CD8-positive, alpha-beta memory T cell (primary cell): ENCODE results near the gene MYO18B. TPM values are rescaled to one million over a fixed set of nuclear protein-coding genes. Genes with fewer than 3 reads are reported as not detected.

Source experiments
- CTCF ChIA-PET: fragments of 350-600 bp; sonication (Branson Sonifier 250); formaldehyde crosslinking; loops from one replicate; lab custom pipeline; 2021; ENCODE audit warnings: antibody characterized with exemption; lab: Charles Lee
- POLR2A ChIA-PET: fragments of 350-600 bp; sonication (Branson Sonifier 250); formaldehyde crosslinking; loops from one replicate; lab custom pipeline; 2021; ENCODE audit warnings: antibody characterized with exemption; lab: Charles Lee
- DNase-seq, 5 donors: peaks; one replicate each; pipeline versions ENCODE4 v3.0.0 to v3.0.0-alpha.2; 2020 to 2022; ENCODE audit warnings: mixed read lengths in 1 of 5
- H3K27ac ChIP-seq: one replicate; pipeline ENCODE4 v1.7.0; 2013; ENCODE audit warnings: low read depth, mild to moderate bottlenecking, low read length, moderate library complexity
- H3K27me3 ChIP-seq: 2 replicates; pipeline ENCODE4 v1.7.0; 2013; ENCODE audit warnings: low read length, mild to moderate bottlenecking; ENCODE audit not compliant: insufficient read depth, poor library complexity, severe bottlenecking
- H3K36me3 ChIP-seq: 2 replicates; pipeline ENCODE4 v1.7.0; 2013; ENCODE audit warnings: mild to moderate bottlenecking, low read length, moderate library complexity; ENCODE audit not compliant: insufficient read depth
- H3K4me1 ChIP-seq: 2 replicates; pipeline ENCODE4 v1.7.0; 2013; ENCODE audit warnings: mild to moderate bottlenecking, low read length, moderate library complexity; ENCODE audit not compliant: insufficient read depth
- H3K4me3 ChIP-seq: 2 replicates; pipeline ENCODE4 v1.7.0; 2013; ENCODE audit warnings: mild to moderate bottlenecking, low read length
- H3K9me3 ChIP-seq: 2 replicates; pipeline ENCODE4 v1.7.0; 2013; ENCODE audit warnings: mild to moderate bottlenecking, low read length
- H3K27ac Mint-ChIP-seq, 8 donors: one replicate each; pipeline ENCODE4 v1.8.0; 2020 to 2021; ENCODE audit warnings: mixed read lengths in 8 of 8, mild to moderate bottlenecking in 6 of 8, inconsistent platforms in 3 of 8, moderate library complexity in 3 of 8
- H3K27me3 Mint-ChIP-seq, 2 donors: one replicate each; pipeline ENCODE4 v1.8.0; 2020 to 2021; ENCODE audit warnings: mixed read lengths in 2 of 2, mild to moderate bottlenecking in 1 of 2, moderate library complexity in 1 of 2
- H3K36me3 Mint-ChIP-seq, 3 donors: one replicate each; pipeline ENCODE4 v1.8.0; 2020 to 2021; ENCODE audit warnings: mixed read lengths in 3 of 3, inconsistent platforms in 1 of 3, mild to moderate bottlenecking in 1 of 3
- H3K4me1 Mint-ChIP-seq, 3 donors: one replicate each; pipeline ENCODE4 v1.8.0; 2020 to 2021; ENCODE audit warnings: mixed read lengths in 3 of 3, inconsistent platforms in 1 of 3, mild to moderate bottlenecking in 1 of 3
- H3K4me3 Mint-ChIP-seq, 7 donors: one replicate each; pipeline ENCODE4 v1.8.0; 2020 to 2021; ENCODE audit warnings: mixed read lengths in 7 of 7, mild to moderate bottlenecking in 6 of 7, moderate library complexity in 4 of 7, inconsistent platforms in 2 of 7
- H3K9me3 Mint-ChIP-seq, 5 donors: one replicate each; pipeline ENCODE4 v1.8.0; 2020 to 2022; ENCODE audit warnings: mixed read lengths in 5 of 5, mild to moderate bottlenecking in 3 of 5, moderate library complexity in 2 of 5, inconsistent platforms in 1 of 5
- polyA plus RNA-seq: library from polyadenylated mRNA; unstranded; fragments of 300-500 nt; fragmentation: Illumina TruSeq; gene quantifications from one replicate; pipeline ENCODE4 v1.2.3, GENCODE V29; 2021
- total RNA-seq, 2 experiments: library from RNA; stranded (reverse); gene quantifications; one replicate each; pipeline ENCODE4 v1.2.3, GENCODE V29; 2021

Gene MYO18B
- total RNA-seq (under 1 TPM; 0.59 to 0.84 TPM), polyA plus RNA-seq (0.06 TPM)

- CTCF ChIA-PET = no interaction called here
- POLR2A ChIA-PET = no interaction called here
- H3K9me3 Mint-ChIP-seq = peaks cover 0 to 2% (median 0%) of the 10 kb centered on the region in 5 donors
- H3K36me3 Mint-ChIP-seq = no peaks in the 10 kb centered on the region
- no peak for DNase-seq
- no peak within 1 kb of the TSS for H3K4me3 ChIP-seq
- no peaks in the 10 kb centered on the region for H3K4me1 Mint-ChIP-seq
- no peaks in the 10 kb centered on the region for H3K4me1 ChIP-seq
- peak within 1 kb of the TSS; percentile 59 for H3K27ac ChIP-seq
- peaks cover 0 to 18% of the 10 kb centered on the region in 2 donors for H3K27me3 Mint-ChIP-seq
- H3K36me3 ChIP-seq = no peaks in the 10 kb centered on the region
- peak within 1 kb of the TSS in 2 of 7 donors; percentile 24 to 48 for H3K4me3 Mint-ChIP-seq
- peak within 1 kb of the TSS in 1 of 8 donors; percentile 6 for H3K27ac Mint-ChIP-seq
- H3K9me3 ChIP-seq = no peaks in the 10 kb centered on the region
- no peaks in the 10 kb centered on the region for H3K27me3 ChIP-seq
These were observed at the start of gene MYO18B for GRCh38 chr22:25741692-25742626. TSS of gene MYO18B (plus strand) at chr22:25742188. CDS start at chr22:25761093, 18,905 bp downstream.

- H3K4me1 Mint-ChIP-seq = no peaks in the 10 kb centered on the region
- no peaks in the 10 kb centered on the region for H3K9me3 ChIP-seq
These were observed 49.4 kb upstream of the MYO18B start for GRCh38 chr22:25692397-25693267.

GRCh38 chr22:25693268-25693565, 48.8 kb upstream of the MYO18B start:
- Mint-ChIP-seq H3K36me3 (peaks cover 0 to 7% (median 4%) of the 10 kb centered on the region in 3 donors), H3K4me1 (no peaks in the 10 kb centered on the region), H3K9me3 (no peaks in the 10 kb centered on the region), H3K27ac (no peak overlapping the region), H3K4me3 (no peak overlapping the region), H3K27me3 (no peaks in the 10 kb centered on the region)
- Histone ChIP-seq H3K27ac (no peak overlapping the region), H3K9me3 (no peaks in the 10 kb centered on the region), H3K36me3 (no peaks in the 10 kb centered on the region), H3K27me3 (no peaks in the 10 kb centered on the region), H3K4me3 (no peak overlapping the region), H3K4me1 (no peaks in the 10 kb centered on the region)
- ChIA-PET CTCF (no interaction called here), POLR2A (no interaction called here)
- no peak for DNase-seq

More at GRCh38 chr22:25692397-25693267, 49.4 kb upstream of the MYO18B start:
- H3K9me3 Mint-ChIP-seq = no peaks in the 10 kb centered on the region
- no peaks in the 10 kb centered on the region for H3K4me1 ChIP-seq
- no peak overlapping the region for H3K27ac ChIP-seq
- H3K36me3 ChIP-seq = no peaks in the 10 kb centered on the region
- no peak overlapping the region for H3K4me3 Mint-ChIP-seq
- H3K27me3 Mint-ChIP-seq = no peaks in the 10 kb centered on the region
- DNase-seq = no peak
- ChIA-PET CTCF (no interaction called here), POLR2A (no interaction called here)
- peaks cover 0 to 7% (median 4%) of the 10 kb centered on the region in 3 donors for H3K36me3 Mint-ChIP-seq
- no peak overlapping the region for H3K27ac Mint-ChIP-seq
- no peak overlapping the region for H3K4me3 ChIP-seq
- H3K27me3 ChIP-seq = no peaks in the 10 kb centered on the region

GRCh38 chr22:25694196-25694907, 47.6 kb upstream of the MYO18B start:
- Mint-ChIP-seq H3K27ac (no peak overlapping the region), H3K9me3 (no peaks in the 10 kb centered on the region), H3K4me1 (no peaks in the 10 kb centered on the region), H3K36me3 (peaks cover 0 to 7% (median 4%) of the 10 kb centered on the region in 3 donors), H3K4me3 (no peak overlapping the region), H3K27me3 (no peaks in the 10 kb centered on the region)
- ChIA-PET CTCF (no interaction called here), POLR2A (no interaction called here)
- H3K4me3 ChIP-seq = no peak overlapping the region
- no peaks in the 10 kb centered on the region for H3K36me3 ChIP-seq
- no peak for DNase-seq
- H3K9me3 ChIP-seq = no peaks in the 10 kb centered on the region
- no peaks in the 10 kb centered on the region for H3K27me3 ChIP-seq
- H3K27ac ChIP-seq = no peak overlapping the region
- H3K4me1 ChIP-seq = no peaks in the 10 kb centered on the region

GRCh38 chr22:25695146-25695545, 46.8 kb upstream of the MYO18B start:
- H3K27me3 Mint-ChIP-seq = no peaks in the 10 kb centered on the region
- Histone ChIP-seq H3K27me3 (no peaks in the 10 kb centered on the region), H3K27ac (no peak overlapping the region), H3K9me3 (no peaks in the 10 kb centered on the region), H3K36me3 (no peaks in the 10 kb centered on the region), H3K4me3 (no peak overlapping the region), H3K4me1 (no peaks in the 10 kb centered on the region)
- H3K27ac Mint-ChIP-seq = no peak overlapping the region
- no peaks in the 10 kb centered on the region for H3K4me1 Mint-ChIP-seq
- no peak overlapping the region for H3K4me3 Mint-ChIP-seq
- DNase-seq = no peak
- ChIA-PET POLR2A (no interaction called here), CTCF (no interaction called here)
- H3K36me3 Mint-ChIP-seq = peaks cover 0 to 7% (median 2%) of the 10 kb centered on the region in 3 donors
- no peaks in the 10 kb centered on the region for H3K9me3 Mint-ChIP-seq

GRCh38 chr22:25696763-25697162, 45.2 kb upstream of the MYO18B start:
- no peak for DNase-seq
- H3K27me3 Mint-ChIP-seq = no peaks in the 10 kb centered on the region
- H3K36me3 ChIP-seq = no peaks in the 10 kb centered on the region
- H3K4me3 Mint-ChIP-seq = no peak overlapping the region
- peak overlapping the region in 1 of 8 donors; percentile 79 for H3K27ac Mint-ChIP-seq
- no peak overlapping the region for H3K27ac ChIP-seq
- H3K4me3 ChIP-seq = no peak overlapping the region
- ChIA-PET CTCF (no interaction called here), POLR2A (no interaction called here)
- H3K4me1 ChIP-seq = no peaks in the 10 kb centered on the region
- no peaks in the 10 kb centered on the region for H3K27me3 ChIP-seq
- peaks cover 0 to 3% (median 2%) of the 10 kb centered on the region in 3 donors for H3K36me3 Mint-ChIP-seq
- no peaks in the 10 kb centered on the region for H3K9me3 Mint-ChIP-seq
- H3K9me3 ChIP-seq = no peaks in the 10 kb centered on the region
- no peaks in the 10 kb centered on the region for H3K4me1 Mint-ChIP-seq

- H3K4me1 Mint-ChIP-seq = no peaks in the 10 kb centered on the region
- H3K4me3 ChIP-seq = no peak overlapping the region
- H3K4me3 Mint-ChIP-seq = peak overlapping the region in 1 of 7 donors; percentile 9
- POLR2A ChIA-PET = no interaction called here
- CTCF ChIA-PET = no interaction called here
- H3K27me3 Mint-ChIP-seq = no peaks in the 10 kb centered on the region
- no peaks in the 10 kb centered on the region for H3K4me1 ChIP-seq
- no peak overlapping the region for H3K27ac Mint-ChIP-seq
- H3K36me3 ChIP-seq = no peaks in the 10 kb centered on the region
- no peaks in the 10 kb centered on the region for H3K27me3 ChIP-seq
- DNase-seq = no peak
- H3K9me3 ChIP-seq = no peaks in the 10 kb centered on the region
- no peaks in the 10 kb centered on the region for H3K9me3 Mint-ChIP-seq
- peaks cover 0 to 3% (median 2%) of the 10 kb centered on the region in 3 donors for H3K36me3 Mint-ChIP-seq
- H3K27ac ChIP-seq = no peak overlapping the region
These were observed 44.8 kb upstream of the MYO18B start for GRCh38 chr22:25697181-25697664.
